HCT116 (cell line): ENCODE data around the gene HNF4A. TPM values are rescaled to one million over a fixed set of nuclear protein-coding genes. Genes with fewer than 3 reads are reported as not detected.

Experiments
- ATAC-seq: fragments of 200-7000 bp; cut with Tn5 transposase; 2 replicates; pipeline ENCODE4 v1.9.1; 2020; ENCODE audit warnings: mild to moderate bottlenecking, moderate library complexity
- BruUV-seq: library from RNA; stranded (reverse); fragments of 400-500 nt; replicated peaks from 2 replicates; lab custom pipeline; 2021; lab: Mats Ljungman, UMichigan
- CTCF ChIA-PET: fragments of 300-600 bp; sonication (Branson Sonifier 250); formaldehyde crosslinking; loops from one replicate; lab custom pipeline; 2021; ENCODE audit warnings: antibody characterized with exemption; lab: Charles Lee
- POLR2A ChIA-PET: fragments of 300-600, 350-600 bp; sonication (Branson Sonifier 250); formaldehyde crosslinking; loops from one replicate; lab custom pipeline; 2021; ENCODE audit warnings: antibody characterized with exemption; lab: Charles Lee
- RAD21 ChIA-PET, 2 experiments: fragments of 300-600 bp; sonication (Branson Sonifier 250); formaldehyde crosslinking; loops; one replicate each; lab custom pipeline; 2023; ENCODE audit warnings: low total read pairs in 2 of 2; ENCODE audit not compliant: uncharacterized antibody in 2 of 2, unreplicated experiment in 2 of 2, low non-redundant PET in 1 of 2; lab: Charles Lee
- DNase-seq: peaks from one replicate; pipeline ENCODE4 v3.0.0-alpha.2; 2010; ENCODE audit warnings: low read depth, low spot score
- H2AFZ ChIP-seq: fragments of 200-600 bp; shearing (Covaris generic), sonication (generic); 2 replicates; pipeline ENCODE4 v1.6.1; 2017; ENCODE audit warnings: low read depth, mixed run types, mixed read lengths, antibody characterized with exemption, low read length; ENCODE audit not compliant: poor library complexity, severe bottlenecking
- H3K27ac ChIP-seq: 2 replicates; pipeline ENCODE4 v1.5.1; 2012; ENCODE audit warnings: low read depth, low read length
- H3K27me3 ChIP-seq: fragments of 200-600 bp; sonication (generic); 2 replicates; pipeline ENCODE4 v1.6.1; 2016; ENCODE audit warnings: mixed run types, low read length, mixed read lengths; ENCODE audit not compliant: insufficient read depth
- H3K36me3 ChIP-seq, 2 experiments: fragments of 200-500 bp in 1 of 2; fragments of 200-600 bp in 1 of 2; sonication (Bioruptor generic) in 1 of 2; sonication (generic) in 1 of 2; 2 replicates each; pipeline versions ENCODE4 v1.5.1 to v1.6.1; 2014 to 2016; ENCODE audit warnings: low read length in 2 of 2, inconsistent platforms in 1 of 2, mixed read lengths in 1 of 2, mixed run types in 1 of 2; ENCODE audit not compliant: insufficient read depth in 2 of 2, control insufficient read depth in 1 of 2
- H3K4me1 ChIP-seq, 2 experiments: fragments of 200-600 bp in 1 of 2; sonication (generic) in 1 of 2; 2 replicates each; pipeline versions ENCODE4 v1.5.1 to v1.6.1; 2012 to 2017; ENCODE audit warnings: low read length in 2 of 2, inconsistent platforms in 1 of 2, mild to moderate bottlenecking in 1 of 2, mixed read lengths in 1 of 2, mixed run types in 1 of 2, moderate library complexity in 1 of 2; ENCODE audit not compliant: insufficient read depth in 2 of 2, control insufficient read depth in 1 of 2
- H3K4me2 ChIP-seq: fragments of 200-600 bp; sonication (generic); 2 replicates; pipeline ENCODE4 v1.6.1; 2017; ENCODE audit warnings: mixed run types, low read length, mixed read lengths
- H3K4me3 ChIP-seq, 2 experiments: fragments of 200-600 bp in 1 of 2; sonication (generic) in 1 of 2; replicated peaks in 1 of 2; 2 replicates each; pipeline ENCODE4 v1.5.1; 2011 to 2016; ENCODE audit warnings: low read length in 2 of 2, control low read depth in 1 of 2, low read depth in 1 of 2, mild to moderate bottlenecking in 1 of 2, mixed read lengths in 1 of 2, mixed run types in 1 of 2
- H3K79me2 ChIP-seq: fragments of 200-600 bp; sonication (generic); 2 replicates; pipeline ENCODE4 v1.6.1; 2017; ENCODE audit warnings: mild to moderate bottlenecking, mixed run types, low read length, moderate library complexity, mixed read lengths; ENCODE audit not compliant: insufficient read depth
- H3K9ac ChIP-seq: fragments of 200-600 bp; sonication (generic); 2 replicates; pipeline ENCODE4 v1.6.1; 2016; ENCODE audit warnings: low read length, mixed read lengths
- H3K9me2 ChIP-seq: fragments of 200-600 bp; sonication (generic), shearing (Covaris generic); 2 replicates; pipeline ENCODE4 v1.6.1; 2017; ENCODE audit warnings: mixed run types, mild to moderate bottlenecking, moderate library complexity; ENCODE audit not compliant: insufficient read depth
- H3K9me3 ChIP-seq, 2 experiments: fragments of 200-500 bp in 1 of 2; fragments of 200-600 bp in 1 of 2; sonication (Bioruptor generic) in 1 of 2; sonication (generic) in 1 of 2; 2 replicates each; pipeline ENCODE4 v1.6.1; 2014 to 2017; ENCODE audit warnings: low read length in 2 of 2, mixed read lengths in 2 of 2, inconsistent platforms in 1 of 2, low read depth in 1 of 2, mild to moderate bottlenecking in 1 of 2, mixed run types in 1 of 2, moderate library complexity in 1 of 2; ENCODE audit not compliant: control insufficient read depth in 1 of 2, insufficient read depth in 1 of 2
- H4K20me1 ChIP-seq: fragments of 200-600 bp; sonication (generic), shearing (Covaris generic); 2 replicates; pipeline ENCODE4 v1.6.1; 2017; ENCODE audit warnings: mixed run types, mild to moderate bottlenecking, moderate library complexity; ENCODE audit not compliant: insufficient read depth
- CEBPB ChIP-seq: IDR thresholded peaks from 2 replicates; pipeline ENCODE4 v1.6.1; 2012; ENCODE audit warnings: low read depth
- EGR1 ChIP-seq: IDR thresholded peaks from 2 replicates; pipeline ENCODE4 v1.6.1; 2012; ENCODE audit warnings: low read depth
- ELF1 ChIP-seq: IDR thresholded peaks from 2 replicates; pipeline ENCODE4 v1.6.1; 2012; ENCODE audit warnings: low read depth, borderline replicate concordance
- EZH2phosphoT487 ChIP-seq: fragments of 200-600 bp; IDR thresholded peaks from 2 replicates; pipeline ENCODE4 v1.6.1; 2018; ENCODE audit warnings: antibody characterized with exemption, borderline replicate concordance
- FOSL1 ChIP-seq: IDR thresholded peaks from 2 replicates; pipeline ENCODE4 v1.6.1; 2012; ENCODE audit warnings: low read depth
- JUND ChIP-seq: IDR thresholded peaks from 2 replicates; pipeline ENCODE4 v1.6.1; 2012
- POLR2AphosphoS5 ChIP-seq: IDR thresholded peaks from 2 replicates; pipeline ENCODE4 v1.6.1; 2011; ENCODE audit warnings: mild to moderate bottlenecking, low read depth, low read length, moderate library complexity
- REST ChIP-seq: IDR thresholded peaks from 2 replicates; pipeline ENCODE4 v1.6.1; 2012; ENCODE audit warnings: low read depth
- SIN3A ChIP-seq: IDR thresholded peaks from 2 replicates; pipeline ENCODE4 v1.6.1; 2012; ENCODE audit warnings: low read depth
- TCF7L2 ChIP-seq: IDR thresholded peaks from 2 replicates; pipeline ENCODE4 v1.7.0; 2011; ENCODE audit warnings: borderline replicate concordance, inconsistent platforms; ENCODE audit not compliant: insufficient read depth, insufficient read length; ENCODE audit errors: extremely low read depth
- ZFX ChIP-seq: fragments of 450-650 bp; IDR thresholded peaks from 2 replicates; pipeline ENCODE4 v1.6.1; 2017
- ZNF274 ChIP-seq: fragments of 200-500 bp; sonication (Bioruptor generic); IDR thresholded peaks from 2 replicates; pipeline ENCODE4 v1.6.1; 2014; ENCODE audit warnings: mild to moderate bottlenecking, low read depth, low read length, inconsistent platforms
- intact Hi-C: fragments of 100-400 bp; cut with micrococcal nuclease; formaldehyde crosslinking; loops from 2 replicates; pipeline ENCODE4 v1.10.0; 2022
- total RNA-seq: library from RNA; stranded (reverse); gene quantifications from one replicate; pipeline ENCODE4 v1.2.1, GENCODE V29; 2021; ENCODE audit not compliant: unreplicated experiment
- TF ChIP-seq, protein P1 (sequence below): IDR thresholded peaks from 2 replicates; pipeline ENCODE4 v1.6.1; 2011; ENCODE audit warnings: mild to moderate bottlenecking, low read length, moderate library complexity; ENCODE audit not compliant: insufficient replicate concordance; ENCODE audit errors: extremely low read depth
- TF ChIP-seq, protein P2 (sequence below): IDR thresholded peaks from 2 replicates; pipeline ENCODE4 v1.6.1; 2012
- TF ChIP-seq, protein P3 (sequence below): IDR thresholded peaks from 2 replicates; pipeline ENCODE4 v1.6.1; 2012

HNF4A gene
- total RNA-seq, 1 experiment from 2014 or later: 7.4 TPM

DNA sequence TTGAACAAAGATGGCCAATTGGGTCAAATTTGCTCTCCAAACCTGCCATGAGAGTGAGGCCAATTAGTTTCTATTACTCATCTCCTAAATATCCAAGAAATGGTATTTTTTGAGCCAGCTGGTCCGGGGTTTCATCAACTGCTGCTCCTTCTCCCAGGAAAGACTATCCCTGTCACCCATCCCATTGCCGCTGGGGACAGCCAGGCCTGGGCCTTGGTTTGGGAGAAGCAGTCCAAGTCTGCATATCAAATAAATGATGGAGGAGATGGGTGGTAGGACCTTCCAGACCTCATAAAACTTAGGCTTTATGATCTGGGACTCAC, 73.5 kb downstream of the HNF4A start:
- Histone ChIP-seq H3K9me2 (no peaks in the 10 kb centered on the region), H2AFZ (no peak overlapping the region), H3K27ac (no peak overlapping the region), H3K79me2 (no peaks in the 10 kb centered on the region), H4K20me1 (no peaks in the 10 kb centered on the region), H3K36me3 (no peaks in the 10 kb centered on the region), H3K27me3 (no peaks in the 10 kb centered on the region), H3K4me1 (no peaks in the 10 kb centered on the region), H3K4me3 (no peak overlapping the region), H3K9me3 (no peaks in the 10 kb centered on the region), H3K4me2 (no peak overlapping the region), H3K9ac (no peak overlapping the region)
- ChIA-PET CTCF (no interaction called here), RAD21 (no interaction called here), POLR2A (no interaction called here)
- DNase-seq: no peak
- intact Hi-C loops: no loop called here
- no peak for TF ChIP-seq ZNF274
- TF ChIP-seq POLR2AphosphoS5: no peak
- no peak for TF ChIP-seq JUND
- TF ChIP-seq SIN3A: no peak
- TF ChIP-seq EGR1: no peak
- TF ChIP-seq, protein P1, sequence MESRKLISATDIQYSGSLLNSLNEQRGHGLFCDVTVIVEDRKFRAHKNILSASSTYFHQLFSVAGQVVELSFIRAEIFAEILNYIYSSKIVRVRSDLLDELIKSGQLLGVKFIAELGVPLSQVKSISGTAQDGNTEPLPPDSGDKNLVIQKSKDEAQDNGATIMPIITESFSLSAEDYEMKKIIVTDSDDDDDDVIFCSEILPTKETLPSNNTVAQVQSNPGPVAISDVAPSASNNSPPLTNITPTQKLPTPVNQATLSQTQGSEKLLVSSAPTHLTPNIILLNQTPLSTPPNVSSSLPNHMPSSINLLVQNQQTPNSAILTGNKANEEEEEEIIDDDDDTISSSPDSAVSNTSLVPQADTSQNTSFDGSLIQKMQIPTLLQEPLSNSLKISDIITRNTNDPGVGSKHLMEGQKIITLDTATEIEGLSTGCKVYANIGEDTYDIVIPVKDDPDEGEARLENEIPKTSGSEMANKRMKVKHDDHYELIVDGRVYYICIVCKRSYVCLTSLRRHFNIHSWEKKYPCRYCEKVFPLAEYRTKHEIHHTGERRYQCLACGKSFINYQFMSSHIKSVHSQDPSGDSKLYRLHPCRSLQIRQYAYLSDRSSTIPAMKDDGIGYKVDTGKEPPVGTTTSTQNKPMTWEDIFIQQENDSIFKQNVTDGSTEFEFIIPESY: no peak
- TF ChIP-seq CEBPB: no peak
- TF ChIP-seq REST: no peak
- no peak for TF ChIP-seq FOSL1
- TF ChIP-seq EZH2phosphoT487: no peak
- no peak for TF ChIP-seq TCF7L2
- TF ChIP-seq, protein P2, sequence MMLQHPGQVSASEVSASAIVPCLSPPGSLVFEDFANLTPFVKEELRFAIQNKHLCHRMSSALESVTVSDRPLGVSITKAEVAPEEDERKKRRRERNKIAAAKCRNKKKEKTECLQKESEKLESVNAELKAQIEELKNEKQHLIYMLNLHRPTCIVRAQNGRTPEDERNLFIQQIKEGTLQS: no peak
- no peak for TF ChIP-seq ELF1
- no peak for TF ChIP-seq ZFX
- TF ChIP-seq, protein P3, sequence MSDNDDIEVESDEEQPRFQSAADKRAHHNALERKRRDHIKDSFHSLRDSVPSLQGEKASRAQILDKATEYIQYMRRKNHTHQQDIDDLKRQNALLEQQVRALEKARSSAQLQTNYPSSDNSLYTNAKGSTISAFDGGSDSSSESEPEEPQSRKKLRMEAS: no peak
- ATAC-seq: no peak
- no TSS peak for BruUV-seq
